Ishikawa (cell line): ENCODE data around the gene VWA3A.

ENCODE experiments used
- CEBPB ChIP-seq: IDR thresholded peaks from 2 replicates; pipeline ENCODE4 v1.6.1; 2012
- CREB1 ChIP-seq: IDR thresholded peaks from 2 replicates; pipeline ENCODE4 v1.6.1; 2012; ENCODE audit warnings: low read depth
- EGR1 ChIP-seq: IDR thresholded peaks from 2 replicates; pipeline ENCODE4 v1.6.1; 2012
- EP300 ChIP-seq: IDR thresholded peaks from 2 replicates; pipeline ENCODE4 v1.6.1; 2012; ENCODE audit warnings: borderline replicate concordance
- FOXM1 ChIP-seq: IDR thresholded peaks from 2 replicates; pipeline ENCODE4 v1.6.1; 2012; ENCODE audit warnings: low read depth, borderline replicate concordance
- MAX ChIP-seq: IDR thresholded peaks from 2 replicates; pipeline ENCODE4 v1.6.1; 2012
- NFIC ChIP-seq: IDR thresholded peaks from 2 replicates; pipeline ENCODE4 v1.6.1; 2012
- RAD21 ChIP-seq: IDR thresholded peaks from 2 replicates; pipeline ENCODE4 v1.6.1; 2012; ENCODE audit warnings: low read depth
- TAF1 ChIP-seq: IDR thresholded peaks from 2 replicates; pipeline ENCODE4 v1.6.1; 2012; ENCODE audit warnings: low read depth, mild to moderate bottlenecking
- TCF12 ChIP-seq: IDR thresholded peaks from 2 replicates; pipeline ENCODE4 v1.6.1; 2012; ENCODE audit warnings: low read depth
- TEAD4 ChIP-seq: IDR thresholded peaks from 2 replicates; pipeline ENCODE4 v1.6.1; 2012
- YY1 ChIP-seq: IDR thresholded peaks from 2 replicates; pipeline ENCODE4 v1.6.1; 2012; ENCODE audit warnings: low read depth
- ZBTB7A ChIP-seq: IDR thresholded peaks from 2 replicates; pipeline ENCODE4 v1.6.1; 2012; ENCODE audit warnings: low read depth
- TF ChIP-seq, protein P1 (sequence below): IDR thresholded peaks from 2 replicates; pipeline ENCODE4 v1.6.1; 2012
- TF ChIP-seq, protein P2 (sequence below): IDR thresholded peaks from 2 replicates; pipeline ENCODE4 v1.6.1; 2012; ENCODE audit warnings: low read depth, mild to moderate bottlenecking

The VWA3A gene

GRCh38 chr16:22203091-22203490 lies 110.8 kb downstream of the VWA3A start:
- TF ChIP-seq ZBTB7A (no peak), TAF1 (no peak), NFIC (no peak), TCF12 (no peak), TEAD4 (no peak), YY1 (no peak), EP300 (no peak), FOXM1 (no peak), MAX (no peak), CREB1 (no peak), RAD21 (no peak), CEBPB (no peak), EGR1 (no peak)
- TF ChIP-seq, protein P1, sequence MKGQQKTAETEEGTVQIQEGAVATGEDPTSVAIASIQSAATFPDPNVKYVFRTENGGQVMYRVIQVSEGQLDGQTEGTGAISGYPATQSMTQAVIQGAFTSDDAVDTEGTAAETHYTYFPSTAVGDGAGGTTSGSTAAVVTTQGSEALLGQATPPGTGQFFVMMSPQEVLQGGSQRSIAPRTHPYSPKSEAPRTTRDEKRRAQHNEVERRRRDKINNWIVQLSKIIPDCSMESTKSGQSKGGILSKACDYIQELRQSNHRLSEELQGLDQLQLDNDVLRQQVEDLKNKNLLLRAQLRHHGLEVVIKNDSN, result no peak
- TF ChIP-seq, protein P2, sequence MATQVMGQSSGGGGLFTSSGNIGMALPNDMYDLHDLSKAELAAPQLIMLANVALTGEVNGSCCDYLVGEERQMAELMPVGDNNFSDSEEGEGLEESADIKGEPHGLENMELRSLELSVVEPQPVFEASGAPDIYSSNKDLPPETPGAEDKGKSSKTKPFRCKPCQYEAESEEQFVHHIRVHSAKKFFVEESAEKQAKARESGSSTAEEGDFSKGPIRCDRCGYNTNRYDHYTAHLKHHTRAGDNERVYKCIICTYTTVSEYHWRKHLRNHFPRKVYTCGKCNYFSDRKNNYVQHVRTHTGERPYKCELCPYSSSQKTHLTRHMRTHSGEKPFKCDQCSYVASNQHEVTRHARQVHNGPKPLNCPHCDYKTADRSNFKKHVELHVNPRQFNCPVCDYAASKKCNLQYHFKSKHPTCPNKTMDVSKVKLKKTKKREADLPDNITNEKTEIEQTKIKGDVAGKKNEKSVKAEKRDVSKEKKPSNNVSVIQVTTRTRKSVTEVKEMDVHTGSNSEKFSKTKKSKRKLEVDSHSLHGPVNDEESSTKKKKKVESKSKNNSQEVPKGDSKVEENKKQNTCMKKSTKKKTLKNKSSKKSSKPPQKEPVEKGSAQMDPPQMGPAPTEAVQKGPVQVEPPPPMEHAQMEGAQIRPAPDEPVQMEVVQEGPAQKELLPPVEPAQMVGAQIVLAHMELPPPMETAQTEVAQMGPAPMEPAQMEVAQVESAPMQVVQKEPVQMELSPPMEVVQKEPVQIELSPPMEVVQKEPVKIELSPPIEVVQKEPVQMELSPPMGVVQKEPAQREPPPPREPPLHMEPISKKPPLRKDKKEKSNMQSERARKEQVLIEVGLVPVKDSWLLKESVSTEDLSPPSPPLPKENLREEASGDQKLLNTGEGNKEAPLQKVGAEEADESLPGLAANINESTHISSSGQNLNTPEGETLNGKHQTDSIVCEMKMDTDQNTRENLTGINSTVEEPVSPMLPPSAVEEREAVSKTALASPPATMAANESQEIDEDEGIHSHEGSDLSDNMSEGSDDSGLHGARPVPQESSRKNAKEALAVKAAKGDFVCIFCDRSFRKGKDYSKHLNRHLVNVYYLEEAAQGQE, result no peak

- TF ChIP-seq, protein P2, result no peak
- TF ChIP-seq YY1 (no peak), NFIC (no peak)
- TF ChIP-seq, protein P1, result no peak
Observed at GRCh38 chr16:22204091-22204655, 111.8 kb downstream of the VWA3A start.

- no peak for TF ChIP-seq MAX
- TF ChIP-seq CREB1, result no peak
- TF ChIP-seq CEBPB, result no peak
- TF ChIP-seq TEAD4, result no peak
- TF ChIP-seq RAD21, result no peak
- TF ChIP-seq, protein P1, result no peak
- TF ChIP-seq TAF1, result no peak
- no peak for TF ChIP-seq YY1
- no peak for TF ChIP-seq EP300
- TF ChIP-seq EGR1, result no peak
- no peak for TF ChIP-seq NFIC
- TF ChIP-seq FOXM1, result no peak
- TF ChIP-seq TCF12, result no peak
- no peak for TF ChIP-seq ZBTB7A
Observed at GRCh38 chr16:22205577-22206012, 113.3 kb downstream of the VWA3A start.

DNA sequence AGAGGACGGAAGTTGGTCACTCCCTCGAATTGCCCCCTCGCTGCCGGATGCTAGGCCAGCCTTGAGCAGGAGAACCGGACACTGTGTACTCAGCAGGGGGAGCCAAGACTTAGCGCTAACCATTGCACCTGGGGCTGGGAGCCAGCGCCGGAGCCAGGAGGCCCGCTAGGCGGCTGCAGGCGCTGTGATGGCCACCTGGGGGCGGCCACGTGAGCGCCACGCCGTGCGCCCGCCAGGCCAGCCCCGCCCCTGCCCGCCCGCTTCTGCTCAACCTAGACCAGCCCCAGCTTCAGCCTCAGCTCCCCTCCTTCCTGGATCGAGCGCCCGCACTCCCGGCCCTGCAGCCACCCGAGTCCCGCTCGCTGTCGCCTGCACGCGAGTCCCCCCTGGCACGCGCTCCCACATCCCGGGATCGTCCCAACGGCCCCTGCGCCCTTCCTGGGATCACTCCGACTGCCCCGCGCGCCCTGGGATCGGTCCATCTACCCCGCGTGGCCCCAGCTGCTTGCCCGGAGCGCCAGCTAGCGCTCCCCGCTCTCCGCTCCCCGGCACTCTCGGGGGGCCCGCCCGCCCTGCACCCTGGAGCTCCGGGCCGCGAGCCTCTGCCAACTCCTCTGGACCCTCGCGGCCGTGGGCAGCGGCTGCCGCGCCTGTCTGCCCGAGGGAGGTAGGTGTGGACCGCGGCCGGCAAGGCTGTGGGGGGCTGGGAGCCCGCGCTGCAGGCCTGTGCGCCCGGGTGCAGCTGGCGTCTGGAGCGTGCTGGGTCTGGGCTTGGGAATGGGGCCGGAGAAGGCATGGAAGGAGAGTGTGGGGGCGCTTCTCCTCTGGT lies 113.9 kb downstream of the VWA3A start, which contains the start of gene EEF2K:
Gene EEF2K, plus strand, starts transcription at position 266 of the 829 bp plus-strand sequence. CDS start 19,452 bp downstream, outside the sequence.
- TF ChIP-seq RAD21 (peak; percentile 63), EP300 (peak; percentile 27; the same call in 1 of the 2 replicates), FOXM1 (no peak), NFIC (peak; percentile 86), ZBTB7A (peak; percentile 5; the same call in 1 of the 2 replicates), TCF12 (peak; percentile 82; the same call in 1 of the 2 replicates), TAF1 (0 out of 2 replicates have a peak, but pooled peaks have one; percentile 14), TEAD4 (peak; percentile 42), EGR1 (no peak), YY1 (peak; percentile 42; the same call in 1 of the 2 replicates), MAX (peak; percentile 83), CEBPB (no peak), CREB1 (no peak)
- TF ChIP-seq, protein P1, result peak; percentile 88
- TF ChIP-seq, protein P2, result no peak
